ENCODE results near the gene TMEM250.

TMEM250 gene

DNA sequence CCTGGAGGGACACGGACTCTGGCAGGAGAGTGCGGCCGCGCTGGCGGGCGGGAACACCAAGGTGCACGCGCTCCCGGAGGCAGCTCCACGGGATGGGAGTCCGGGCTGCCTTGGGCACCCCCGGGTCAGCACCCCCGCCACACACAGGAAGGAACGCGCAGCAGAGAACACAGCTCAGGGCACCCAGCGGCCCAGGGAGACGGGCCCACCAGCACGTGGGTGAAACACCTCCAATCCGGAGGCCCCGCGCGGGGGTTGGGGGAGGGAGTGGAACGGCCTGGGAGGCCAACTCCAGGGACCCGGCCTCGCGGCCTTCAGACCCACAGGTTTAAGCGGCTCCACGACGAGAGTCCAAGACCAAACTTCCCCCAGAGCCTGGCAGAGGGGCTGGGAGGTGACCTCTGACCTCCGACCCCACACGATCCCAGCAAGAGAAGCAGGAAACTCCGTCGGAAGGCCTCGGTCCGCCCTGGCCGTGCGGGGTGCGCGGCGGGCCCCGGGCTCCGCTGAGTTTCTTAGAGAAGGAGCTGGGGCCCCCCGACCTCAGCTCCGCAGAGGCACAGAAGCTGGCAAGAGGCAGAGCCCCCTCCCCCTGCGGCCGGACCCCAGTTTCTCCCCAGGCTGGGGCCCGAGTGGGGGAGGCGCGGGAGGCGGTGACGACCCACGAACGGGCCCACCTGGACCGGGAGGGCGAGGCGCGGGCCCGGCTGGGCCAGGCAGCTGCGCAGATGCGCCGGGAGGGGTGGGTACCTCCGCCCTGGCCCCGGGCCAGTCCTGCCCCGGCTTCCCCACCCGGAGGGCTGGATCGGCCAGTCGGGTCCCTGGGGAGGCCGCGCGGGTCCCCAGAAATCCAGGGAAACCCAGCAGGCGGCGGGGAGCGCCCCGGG lies 24.4 kb downstream of the TMEM250 start:
- DNase-seq, result no peak

DNA sequence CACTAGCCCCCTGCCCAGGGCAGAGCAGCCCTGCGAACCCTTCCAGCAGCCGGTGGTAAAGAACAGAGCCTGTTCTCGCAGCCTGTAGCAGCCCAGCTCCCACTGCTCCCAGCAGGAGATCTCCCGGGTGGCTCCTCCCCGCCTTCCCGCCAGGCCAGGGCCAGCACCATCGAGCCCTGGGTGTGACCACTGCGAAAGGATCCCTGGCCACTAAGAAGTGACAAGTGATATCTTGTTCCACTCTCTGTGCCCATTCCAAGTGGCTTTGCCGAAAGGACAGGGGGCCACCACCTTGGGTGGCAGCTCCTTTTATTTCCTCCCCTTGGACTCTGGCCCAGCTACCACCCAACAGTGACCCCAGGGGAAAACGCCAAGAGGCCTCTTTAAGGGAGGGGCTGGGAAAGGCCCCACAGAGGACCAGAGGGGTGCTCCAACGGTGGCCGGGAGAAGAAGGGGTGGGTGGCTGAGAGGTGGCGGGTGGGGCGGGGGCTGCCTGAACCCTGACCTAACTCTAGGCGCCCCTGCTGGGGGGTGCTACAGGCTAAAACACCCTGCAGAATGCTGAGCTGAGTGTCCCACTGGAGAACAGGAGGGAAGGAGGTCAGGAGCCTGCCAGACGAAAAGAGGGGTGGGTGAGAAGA lies 25.2 kb downstream of the TMEM250 start:
- DNase-seq, result no peak

DNA sequence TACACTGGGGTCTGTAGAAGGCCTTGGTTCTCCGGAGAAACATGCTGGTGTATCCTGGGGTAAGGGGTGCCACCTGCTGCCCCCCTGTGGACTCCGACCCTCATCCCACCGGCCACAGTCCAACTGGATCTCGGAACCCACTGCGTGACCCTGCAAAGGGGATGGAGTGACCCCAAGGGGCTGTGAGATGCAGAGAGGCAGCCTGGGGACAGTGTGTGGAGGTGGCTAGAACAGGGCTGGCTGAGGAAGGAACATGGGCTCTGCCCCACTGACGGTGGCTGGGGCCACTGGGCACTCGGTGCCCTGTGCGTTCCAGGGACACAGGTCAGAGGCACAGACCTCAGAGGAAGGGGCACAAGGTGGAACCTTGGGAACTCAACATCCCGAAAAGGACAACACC lies 25.9 kb downstream of the TMEM250 start:
- DNase-seq, result no peak

DNA sequence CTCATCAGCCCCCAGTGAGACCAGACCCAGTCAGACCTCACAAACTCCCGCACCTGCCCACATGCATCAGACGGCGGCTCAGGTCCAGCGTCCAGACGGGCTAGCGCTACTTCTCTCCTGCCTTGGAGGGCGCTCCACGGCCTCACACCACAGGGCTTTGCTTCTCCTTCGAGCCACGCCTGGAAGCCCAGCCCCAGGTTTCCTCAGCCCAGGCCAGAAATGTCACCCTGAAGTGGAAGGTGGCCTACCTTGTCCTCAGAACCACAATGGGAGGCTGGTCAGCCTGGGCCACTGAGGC lies 26.4 kb downstream of the TMEM250 start:
- DNase-seq, result no peak

DNA sequence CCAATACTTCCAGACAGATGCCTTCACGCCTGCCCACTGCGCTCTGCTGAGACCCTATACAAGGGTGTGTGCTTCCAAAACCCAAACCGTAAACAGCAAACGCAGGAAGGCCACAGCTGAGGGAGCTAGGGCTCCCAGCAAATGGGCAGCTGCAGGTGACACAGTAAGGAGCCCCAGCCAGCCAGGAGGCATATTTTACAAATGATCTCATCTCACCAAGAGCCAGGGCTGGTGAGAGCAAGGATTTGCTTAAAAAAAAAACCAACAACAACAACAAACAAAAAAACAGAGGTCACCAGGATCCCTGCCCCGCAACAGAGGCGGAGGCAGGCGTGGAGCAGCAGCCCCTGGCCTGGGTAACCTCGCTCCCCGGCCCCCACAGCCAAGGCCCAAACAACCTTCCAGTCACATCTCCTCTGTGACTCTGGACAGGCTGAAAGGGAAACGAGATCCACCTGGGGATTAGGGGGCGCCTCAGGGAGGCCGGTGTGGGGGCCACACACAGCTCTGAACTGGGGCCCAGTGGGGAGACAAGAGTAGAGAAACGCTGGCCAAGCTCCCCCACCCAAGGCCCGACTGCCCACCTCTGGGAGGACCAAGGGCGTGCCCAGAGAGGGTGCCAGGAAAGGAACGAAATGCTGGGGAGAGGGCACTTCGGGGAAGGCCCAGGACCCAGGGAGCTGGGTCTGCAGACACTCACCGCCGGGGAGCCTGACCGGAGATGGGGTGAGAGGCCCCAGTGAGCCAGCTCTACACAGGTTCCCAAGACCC lies 26.9 kb downstream of the TMEM250 start:
- no peak for DNase-seq

DNA sequence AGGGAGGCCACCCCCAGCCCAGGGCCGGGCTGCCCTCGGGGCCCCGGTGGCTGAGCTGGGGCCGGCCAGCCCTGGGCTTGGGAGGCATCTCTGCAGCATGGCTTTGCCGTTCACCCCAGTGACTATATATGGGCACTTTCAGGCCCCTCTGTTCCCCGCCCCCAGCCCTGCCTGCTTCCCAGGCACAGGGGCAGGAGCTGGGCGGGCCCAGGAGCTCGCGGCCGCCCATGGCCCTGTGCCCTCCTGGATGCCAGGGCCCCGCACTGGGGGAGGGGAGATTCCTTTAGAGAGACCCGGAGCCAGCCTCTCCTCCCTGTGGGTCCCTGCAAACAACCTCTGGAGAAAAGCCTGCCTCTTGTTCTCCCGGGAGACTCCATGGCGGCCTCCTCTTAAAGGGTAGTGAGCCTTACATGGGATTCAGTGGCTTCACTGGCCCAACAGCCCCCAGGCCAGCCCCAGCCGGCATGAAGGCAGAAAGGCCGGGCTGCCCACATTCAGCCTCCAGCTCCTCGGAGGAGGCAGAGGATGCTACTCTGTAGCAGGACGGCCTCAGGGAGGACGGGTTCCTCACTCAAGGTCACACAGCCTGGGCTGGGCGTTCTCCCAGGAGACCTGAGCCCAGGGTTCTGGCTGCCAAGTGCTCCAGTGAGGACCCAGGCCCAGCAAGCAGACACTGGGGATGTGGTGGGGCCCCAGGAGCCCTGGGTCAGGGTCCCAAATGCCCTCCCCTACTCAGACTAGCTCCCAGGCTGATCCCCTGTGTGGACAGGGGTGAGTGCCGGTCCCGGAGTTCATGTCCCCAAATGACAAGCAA lies 27.7 kb downstream of the TMEM250 start:
- no peak for DNase-seq

DNA sequence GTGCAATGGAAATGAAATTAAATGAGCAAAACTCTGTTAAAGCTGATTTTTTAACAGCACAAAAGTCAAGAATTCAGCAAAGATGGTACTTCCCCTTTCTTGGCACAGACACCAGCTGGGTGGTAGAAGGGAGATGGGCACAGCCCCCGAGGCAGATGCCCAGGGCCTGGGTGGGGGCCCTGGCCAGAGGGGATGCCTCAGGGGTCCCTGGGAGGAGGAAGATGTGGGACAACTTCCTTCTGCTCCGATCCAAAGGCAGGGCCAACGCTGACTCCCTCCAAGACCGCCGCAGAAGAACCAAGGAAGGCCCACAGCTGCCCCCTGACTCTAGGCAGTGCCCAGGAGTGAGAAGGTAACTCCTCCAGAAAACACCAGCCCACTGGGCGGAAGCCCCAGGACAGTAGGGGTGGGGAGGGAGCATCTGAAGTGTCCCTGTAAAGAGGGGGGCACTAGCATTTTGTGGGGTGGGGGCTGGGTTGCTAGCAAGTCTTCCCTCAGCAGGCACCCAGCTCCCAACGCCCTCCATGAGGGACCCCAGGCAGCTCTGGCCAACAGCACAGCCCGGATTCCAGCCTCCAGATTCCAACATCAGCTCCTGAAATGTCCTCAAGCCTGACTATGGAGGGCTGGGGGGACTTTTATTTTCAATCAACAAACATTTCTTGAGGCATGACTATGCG lies 28.5 kb downstream of the TMEM250 start:
- DNase-seq, result no peak

DNA sequence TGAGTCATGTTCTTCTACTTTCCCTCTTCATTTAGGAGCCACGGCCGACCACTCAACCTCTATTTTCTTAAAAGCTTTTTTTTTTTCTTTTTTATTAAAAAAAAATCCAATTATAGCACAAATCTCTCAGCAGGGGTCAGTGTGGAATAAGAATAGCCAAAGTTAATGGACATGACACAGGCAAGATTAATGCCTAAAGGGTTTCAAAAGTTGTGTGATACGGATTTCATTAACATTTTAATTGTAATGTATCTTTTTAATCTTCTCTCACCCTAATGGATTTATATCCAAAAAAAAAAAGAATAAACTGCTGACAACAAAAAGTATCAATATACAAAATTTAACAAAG lies 29.0 kb downstream of the TMEM250 start:
- no peak for DNase-seq

DNA sequence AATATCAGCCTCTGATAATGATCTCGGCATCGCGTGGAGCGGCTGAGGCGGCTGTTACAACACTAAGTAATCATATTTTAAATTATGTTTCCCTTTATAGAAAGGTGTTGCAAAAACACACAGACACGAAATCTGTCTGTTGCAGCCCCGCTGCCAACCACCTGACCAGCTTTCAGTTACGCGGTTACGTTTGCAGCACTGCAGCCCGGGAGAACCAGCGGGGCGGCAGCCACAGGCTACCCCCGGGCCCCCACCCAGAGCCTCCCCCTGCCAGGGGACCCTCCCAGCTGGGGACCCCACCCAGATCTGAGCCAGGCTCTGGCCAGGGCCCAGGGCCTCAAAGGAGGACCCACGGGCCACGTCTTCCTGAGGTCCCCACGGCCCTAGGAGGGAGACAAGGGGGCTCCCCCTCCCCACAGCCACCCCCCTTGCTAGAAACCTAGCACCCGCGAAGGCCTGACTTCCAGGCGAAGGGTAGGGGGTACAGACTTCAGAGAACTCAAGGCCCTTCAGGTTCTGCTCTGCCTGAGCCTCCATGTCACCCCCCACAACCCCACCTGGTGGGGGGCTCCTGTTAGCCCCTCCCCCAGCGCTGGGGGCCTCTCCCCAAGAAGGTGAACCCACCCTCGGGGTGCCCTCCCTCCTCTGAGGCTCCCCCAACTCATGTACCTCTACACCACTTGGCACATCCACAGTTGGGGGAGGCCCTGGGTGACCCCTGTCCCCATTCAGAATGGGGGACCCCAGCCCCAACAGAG lies 29.6 kb downstream of the TMEM250 start:
- no peak for DNase-seq

DNA sequence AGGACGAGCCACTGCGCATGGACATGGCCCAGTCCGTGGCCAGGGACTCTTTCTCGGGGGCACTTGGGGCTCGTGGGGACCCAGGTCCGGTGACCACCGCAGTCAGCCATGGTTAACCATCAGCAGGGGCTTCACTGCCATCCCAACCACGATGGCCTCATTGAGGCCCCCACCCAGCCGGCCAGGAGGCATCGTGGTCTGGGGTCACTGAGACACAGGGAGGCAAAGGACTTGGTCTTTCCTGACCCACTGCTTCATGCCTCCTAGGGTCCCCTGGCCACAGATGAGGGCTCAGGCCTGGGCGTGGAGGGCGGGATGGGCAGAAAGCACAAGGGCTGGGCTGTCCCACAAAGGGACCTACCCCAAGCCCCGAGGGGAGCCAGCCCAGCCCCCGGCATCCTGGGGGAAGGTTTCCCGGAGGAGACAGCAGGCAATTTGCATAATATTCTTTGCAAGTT lies 30.2 kb downstream of the TMEM250 start:
- DNase-seq, result no peak

DNA sequence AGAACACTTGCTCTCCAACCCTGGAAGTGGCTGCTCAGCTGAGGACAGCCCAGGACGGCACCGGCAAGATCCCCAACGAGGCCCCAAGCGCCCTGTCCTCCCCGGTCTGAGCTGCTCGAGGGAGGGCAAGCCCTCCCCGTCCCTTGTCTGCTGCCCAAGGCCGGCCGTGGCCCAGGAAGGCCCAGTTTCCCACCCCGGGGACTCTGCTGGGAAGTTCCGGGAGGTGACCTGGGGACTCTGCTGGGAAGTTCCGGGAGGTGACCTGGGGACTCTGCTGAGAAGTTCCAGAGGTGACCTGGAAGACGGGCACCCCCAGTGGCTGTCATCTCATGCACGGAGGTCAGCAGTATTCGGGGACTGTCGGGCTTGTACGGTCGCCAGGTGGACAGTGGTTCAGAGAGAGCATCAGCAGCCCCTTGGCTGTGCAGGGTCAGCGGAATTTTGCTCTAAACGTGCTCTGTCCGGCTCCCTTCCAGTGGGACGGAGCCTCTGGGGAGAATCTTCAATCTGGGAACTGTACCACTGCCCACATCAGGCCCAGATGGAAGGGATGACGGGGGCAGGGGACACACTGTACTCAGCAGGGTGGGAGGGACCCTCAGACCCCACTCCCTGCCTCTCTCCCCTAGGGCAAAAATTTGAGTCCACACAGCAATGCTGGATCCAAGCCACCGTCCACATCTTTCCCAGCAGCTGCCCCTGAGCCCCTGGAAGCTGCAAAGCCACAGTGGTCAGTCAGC lies 30.8 kb downstream of the TMEM250 start:
- DNase-seq, result no peak

DNA sequence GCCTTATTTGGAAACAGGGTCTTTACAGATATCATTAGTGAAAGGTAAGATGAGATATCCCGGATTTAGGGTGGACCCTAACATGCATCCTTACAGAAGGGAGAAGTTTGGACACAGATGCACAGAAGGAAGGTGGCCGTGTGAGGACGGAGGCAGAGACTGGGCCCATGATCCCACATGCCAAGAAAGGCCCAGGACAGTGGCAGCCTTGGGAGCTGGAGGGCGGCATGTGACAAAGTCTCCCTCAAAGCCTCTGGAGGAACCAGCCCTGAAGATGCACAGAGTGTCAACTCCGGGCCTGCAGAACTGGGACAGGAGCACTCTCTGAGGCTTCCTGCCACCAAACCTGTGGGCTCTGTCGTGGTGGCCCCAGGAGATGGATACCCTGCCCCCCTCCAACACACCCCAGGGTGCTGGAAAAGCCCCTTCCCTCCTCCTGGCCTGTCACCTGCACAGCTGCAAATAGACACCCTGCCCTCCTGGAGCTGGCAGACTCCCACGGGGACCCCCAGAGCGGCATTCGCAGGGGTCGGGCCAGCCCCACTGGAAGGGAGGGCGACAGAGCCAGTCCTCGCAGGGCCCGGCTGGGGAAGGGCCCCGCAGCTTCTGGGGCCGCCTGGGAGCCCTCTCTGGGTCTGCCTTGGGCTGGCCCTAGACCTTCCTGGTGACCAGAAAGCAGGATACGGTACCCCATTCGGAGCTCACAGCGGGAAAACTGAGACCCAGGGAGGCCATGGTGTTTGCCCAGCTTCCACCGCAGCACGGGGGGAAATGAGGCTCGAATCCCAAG lies 31.5 kb downstream of the TMEM250 start:
- DNase-seq, result no peak

DNA sequence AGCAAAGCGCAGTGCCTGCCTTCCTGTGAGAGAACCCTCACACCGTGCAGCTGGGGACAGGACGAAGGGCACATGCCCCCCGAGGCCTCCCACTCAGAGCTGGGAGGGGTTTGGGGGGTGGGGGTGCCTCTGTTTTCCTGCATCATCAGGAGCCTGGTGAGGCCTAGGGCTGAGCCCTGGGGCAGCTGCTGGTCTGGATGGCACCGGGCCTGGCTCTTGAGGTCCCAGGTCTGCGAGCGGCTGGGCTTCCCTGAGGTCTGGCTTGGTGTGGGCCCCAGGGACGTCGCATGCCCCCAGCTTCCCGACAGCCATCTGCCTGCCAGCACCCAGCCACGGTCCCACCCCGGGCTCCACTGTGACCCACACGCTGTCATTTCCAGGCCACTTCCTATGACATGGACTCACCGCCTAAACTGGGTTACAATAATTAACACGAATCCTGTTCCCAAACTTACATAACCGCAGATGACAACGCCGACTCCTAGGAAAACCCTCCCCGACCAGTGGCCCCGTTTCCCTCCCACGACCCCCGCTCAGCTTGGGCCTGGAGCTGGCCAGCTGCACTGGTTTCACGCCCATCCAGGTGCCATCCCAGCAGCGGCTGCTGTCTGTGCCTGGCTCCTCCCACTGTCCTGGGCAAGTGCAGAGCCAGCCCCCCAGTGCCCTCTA lies 32.3 kb downstream of the TMEM250 start:
- DNase-seq, result no peak

DNA sequence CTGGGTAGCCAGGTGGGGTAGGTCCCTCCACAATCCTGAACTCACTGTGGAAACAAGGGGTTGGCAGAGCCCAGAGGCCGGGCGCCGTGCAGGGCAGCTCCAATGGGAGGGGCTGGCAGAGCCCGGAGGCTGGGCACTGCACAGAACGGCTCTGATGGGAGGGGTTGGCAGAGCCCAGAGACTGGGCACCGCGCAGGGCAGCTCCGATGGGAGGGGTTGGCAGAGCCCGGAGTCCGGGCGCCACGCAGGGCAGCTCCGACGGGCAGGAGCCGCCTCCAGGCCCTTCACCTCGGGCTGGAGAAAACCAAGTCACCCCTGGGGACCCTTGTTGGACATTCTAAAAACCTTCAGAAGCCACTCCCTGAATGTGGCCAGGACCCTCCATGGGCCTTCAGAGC lies 32.9 kb downstream of the TMEM250 start:
- DNase-seq, result no peak

DNA sequence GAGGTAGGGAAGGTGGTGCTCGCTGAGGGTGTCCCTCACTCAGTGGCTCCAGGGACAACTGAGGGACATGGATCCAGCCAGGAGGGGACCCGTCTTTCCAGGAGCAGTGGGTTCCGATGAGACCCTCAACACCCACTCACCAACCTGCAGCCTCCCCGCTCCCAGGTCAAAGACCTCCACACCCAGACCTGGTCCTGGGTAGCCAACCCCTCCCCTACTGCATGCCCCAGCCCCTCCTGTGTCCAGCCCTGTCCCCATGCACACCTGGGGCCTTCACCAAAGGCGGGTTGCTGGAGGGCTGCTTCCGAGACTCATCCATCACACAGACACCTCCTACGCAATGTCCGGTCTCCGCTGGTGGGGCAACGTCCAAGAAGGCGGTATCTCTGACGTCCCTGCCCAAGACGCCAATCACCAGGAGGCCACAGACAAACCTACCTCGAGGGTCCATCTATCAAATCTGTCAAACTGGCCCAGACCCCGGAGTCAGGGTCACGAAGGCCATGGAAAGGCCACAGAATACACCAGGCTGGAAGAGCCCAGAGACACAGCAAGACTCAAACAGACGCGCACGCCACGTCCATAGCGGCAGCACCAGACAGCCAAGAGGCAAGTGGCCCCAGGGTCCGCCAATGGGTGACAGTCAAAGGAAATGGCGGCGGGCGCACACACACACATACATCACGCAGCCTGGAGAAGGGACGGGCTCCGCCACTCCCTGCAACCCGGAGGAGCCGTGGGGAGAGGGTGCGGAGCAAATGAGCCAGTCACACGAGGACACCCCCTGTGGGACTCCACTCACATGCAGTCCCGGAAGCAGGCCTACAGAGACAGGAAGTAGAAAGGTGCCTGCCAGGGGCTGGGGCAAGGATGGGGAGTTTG lies 34.4 kb downstream of the TMEM250 start:
- DNase-seq, result no peak

DNA sequence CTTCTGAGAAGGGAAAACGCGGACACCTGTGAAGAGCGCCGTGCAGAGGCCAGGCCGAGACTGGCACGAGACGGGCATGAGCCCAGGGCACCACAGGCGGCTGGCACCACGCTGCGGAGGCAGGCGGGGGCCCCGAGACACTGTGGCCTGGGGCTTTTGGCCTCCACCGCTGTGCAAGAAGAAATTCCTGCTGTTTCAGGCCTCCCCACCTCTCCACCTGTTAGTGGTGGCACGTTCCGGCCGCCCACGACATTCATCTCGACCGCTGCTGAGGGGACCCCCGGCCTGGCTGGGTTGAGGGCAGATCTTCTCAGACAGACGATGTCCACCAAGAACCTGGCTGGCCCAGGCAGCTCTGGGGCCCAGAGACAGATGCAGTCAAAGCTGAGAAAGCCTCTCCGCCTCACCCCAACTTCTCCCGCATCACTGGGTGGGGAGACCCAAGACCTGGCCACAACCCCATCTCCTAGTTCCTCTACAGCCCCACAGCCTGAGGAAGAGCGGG lies 35.1 kb downstream of the TMEM250 start:
- no peak for DNase-seq

DNA sequence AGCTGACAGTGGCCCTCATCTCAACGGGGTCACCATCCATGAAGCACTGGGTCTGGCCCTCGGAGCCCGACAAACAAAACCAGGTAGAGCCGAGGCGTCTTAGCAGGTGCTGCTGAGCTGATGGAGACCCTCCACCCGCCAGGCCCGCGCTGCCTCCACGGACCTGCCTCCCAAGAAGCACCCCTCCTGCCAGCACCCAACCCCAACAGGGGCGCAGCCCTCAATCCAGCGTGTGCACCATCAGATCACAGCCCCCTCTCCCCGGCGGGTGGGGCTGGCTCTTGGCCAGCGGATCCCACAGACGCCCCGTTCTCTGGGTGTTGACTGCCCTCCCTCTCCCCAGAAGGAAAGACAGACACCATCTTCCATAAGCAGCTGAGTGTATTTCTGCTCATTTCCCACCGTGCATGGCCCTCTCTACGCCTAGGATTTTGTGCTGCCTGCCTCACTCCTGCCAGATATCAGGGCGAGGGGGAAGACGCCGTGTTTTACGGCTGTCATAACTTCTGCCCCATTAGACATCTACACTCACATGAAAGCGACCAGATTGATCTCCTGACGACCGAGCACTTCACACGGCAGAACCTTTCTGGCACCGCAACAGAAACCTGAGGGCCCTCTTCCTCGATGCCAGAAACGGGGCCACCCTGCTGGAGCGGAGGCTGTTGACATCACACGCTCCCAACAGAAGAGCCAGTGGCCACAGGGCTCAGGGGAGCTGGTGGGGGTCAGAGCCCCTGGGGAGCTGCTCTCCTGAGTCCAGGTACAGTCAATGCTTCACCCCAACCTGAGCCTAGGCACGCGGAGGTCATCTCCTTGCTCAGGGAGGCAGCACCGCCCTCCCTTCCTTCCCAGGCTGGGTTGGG lies 35.9 kb downstream of the TMEM250 start:
- DNase-seq, result no peak
